Neuron (in vitro differentiated cells): Measurements from ENCODE around the gene OR5K4.
"Not testable (repeated sequence)": the region's sequence is repeated elsewhere in the genome, so short reads cannot be mapped to it uniquely, and the experiment has no call there.

Experiments
- H2AFZ ChIP-seq: one replicate; pipeline ENCODE4 v1.6.1; 2013; ENCODE audit warnings: low read depth, mild to moderate bottlenecking, inconsistent platforms, low read length, moderate library complexity
- H3K27me3 ChIP-seq: one replicate; pipeline ENCODE4 v1.6.1; 2013; ENCODE audit warnings: low read length; ENCODE audit not compliant: insufficient read depth
- H3K36me3 ChIP-seq: one replicate; pipeline ENCODE4 v1.6.1; 2013; ENCODE audit warnings: low read length; ENCODE audit not compliant: insufficient read depth
- H3K4me1 ChIP-seq: one replicate; pipeline ENCODE4 v1.6.1; 2013; ENCODE audit warnings: low read length; ENCODE audit not compliant: insufficient read depth
- H3K4me3 ChIP-seq: 2 replicates; pipeline ENCODE4 v1.5.1; 2013; ENCODE audit warnings: mild to moderate bottlenecking, low read length, moderate library complexity
- H3K9me3 ChIP-seq: one replicate; pipeline ENCODE4 v1.6.1; 2013; ENCODE audit warnings: low read length

The OR5K4 gene

DNA sequence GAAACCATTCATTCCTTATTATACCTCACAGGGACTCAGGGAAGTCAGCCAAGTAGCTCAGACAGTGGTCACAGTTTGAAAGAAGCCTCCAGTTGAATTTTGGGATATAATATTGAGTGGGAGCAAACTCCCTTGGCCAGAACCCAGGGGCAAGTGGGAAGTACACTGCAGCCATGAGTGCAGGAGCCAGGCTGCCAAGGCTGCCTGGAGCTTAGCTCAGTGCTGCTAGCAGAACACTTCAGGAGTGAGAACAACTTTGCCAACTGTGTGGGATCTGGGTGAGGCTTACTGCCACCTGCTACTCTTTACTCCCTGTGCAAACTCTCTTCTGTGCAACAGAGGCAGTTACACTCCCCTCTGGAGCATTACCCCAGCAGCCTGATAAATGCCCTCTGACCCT is 41.4 kb downstream of the OR5K4 start:
- H3K9me3 ChIP-seq: no peaks in the 10 kb centered on the region
- no peak overlapping the region for H2AFZ ChIP-seq
- no peak overlapping the region for H3K4me3 ChIP-seq
- no peaks in the 10 kb centered on the region for H3K36me3 ChIP-seq
- no peaks in the 10 kb centered on the region for H3K27me3 ChIP-seq
- no peaks in the 10 kb centered on the region for H3K4me1 ChIP-seq

DNA sequence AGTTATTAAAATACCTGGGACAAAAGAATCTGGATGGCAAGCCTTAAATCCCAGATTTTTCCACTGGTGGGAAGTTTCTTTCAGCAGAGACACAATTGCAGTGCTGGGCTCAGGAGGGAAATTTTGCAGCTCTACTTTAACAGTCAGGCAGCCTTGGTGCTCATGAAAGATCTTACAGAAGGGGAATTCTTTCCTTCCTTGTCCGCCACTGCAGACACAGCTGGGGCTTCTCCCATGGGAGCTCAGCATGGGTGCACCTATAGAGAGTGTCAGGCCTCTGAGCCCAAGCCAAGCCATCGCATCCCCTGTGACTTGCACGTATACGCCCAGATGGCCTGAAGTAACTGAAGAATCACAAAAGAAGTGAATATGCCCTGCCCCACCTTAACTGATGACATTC is 42.8 kb downstream of the OR5K4 start:
- H2AFZ ChIP-seq, H3K4me3 ChIP-seq, H3K36me3 ChIP-seq, H3K9me3 ChIP-seq, H3K4me1 ChIP-seq, H3K27me3 ChIP-seq: not testable (repeated sequence)

DNA sequence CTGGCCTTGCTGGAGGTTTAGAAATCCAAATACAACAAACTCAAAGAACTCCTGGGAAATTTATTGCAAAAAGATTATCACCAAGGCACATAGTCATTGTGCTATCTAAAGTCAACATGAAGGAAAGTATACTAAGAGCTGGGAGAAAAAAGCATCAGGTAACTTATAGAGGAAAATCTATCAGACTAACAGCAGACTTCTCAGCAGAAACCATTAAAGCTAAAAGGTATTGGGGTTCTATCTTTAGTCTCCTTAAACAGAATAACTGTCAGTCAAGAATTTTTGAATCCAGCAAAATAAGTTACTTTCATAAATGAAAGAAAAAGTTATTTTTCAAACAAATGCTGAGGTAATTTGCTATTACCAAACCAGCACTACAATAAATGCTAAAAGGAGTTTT is 44.9 kb downstream of the OR5K4 start:
- no peaks in the 10 kb centered on the region for H3K9me3 ChIP-seq
- no peak overlapping the region for H2AFZ ChIP-seq

DNA sequence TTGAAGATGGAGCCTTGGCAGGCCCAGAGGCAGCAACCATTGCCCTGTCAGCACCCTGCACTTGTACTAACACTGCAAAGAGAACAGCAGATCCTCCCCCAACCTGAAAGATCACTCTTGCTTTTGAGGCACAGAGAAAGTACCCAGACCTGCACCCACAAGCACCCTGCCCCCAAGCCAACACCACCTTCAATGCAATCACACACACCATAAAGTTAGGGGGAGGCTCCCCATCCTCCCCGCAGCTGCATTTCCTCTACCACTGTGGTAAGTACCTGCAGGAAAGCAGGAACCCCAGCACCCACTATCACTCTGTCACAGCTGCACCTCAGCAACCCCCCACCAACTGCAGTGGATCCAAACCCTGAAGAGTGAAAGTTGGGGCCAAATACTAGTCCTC is 48.9 kb downstream of the OR5K4 start:
- H3K9me3 ChIP-seq: no peaks in the 10 kb centered on the region
- H3K4me1 ChIP-seq: no peaks in the 10 kb centered on the region
- no peak overlapping the region for H2AFZ ChIP-seq
- no peak overlapping the region for H3K4me3 ChIP-seq
- no peaks in the 10 kb centered on the region for H3K36me3 ChIP-seq
- no peaks in the 10 kb centered on the region for H3K27me3 ChIP-seq

More for the DNA sequence above, 44.9 kb downstream of the OR5K4 start:
- Histone ChIP-seq H3K27me3 (no peaks in the 10 kb centered on the region), H3K4me3 (no peak overlapping the region), H3K36me3 (no peaks in the 10 kb centered on the region), H3K4me1 (no peaks in the 10 kb centered on the region)

DNA sequence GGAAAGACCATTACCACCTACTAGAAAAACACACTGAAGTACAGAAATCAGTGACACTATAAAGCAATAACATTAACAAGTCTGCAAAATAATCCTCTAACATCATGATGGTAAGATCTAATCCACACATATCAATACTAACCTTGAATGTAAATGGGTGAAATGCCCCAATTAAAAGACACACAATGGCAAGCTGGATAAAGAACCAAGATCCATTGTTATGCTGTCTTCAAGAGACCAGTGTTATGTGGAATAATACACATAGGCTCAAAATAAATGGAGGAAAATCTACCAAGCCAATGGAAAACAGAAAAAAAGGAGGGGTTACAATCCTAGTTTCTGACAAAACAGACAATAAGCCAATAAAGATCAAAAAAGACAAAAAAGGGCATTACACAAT is 50.4 kb downstream of the OR5K4 start:
- H3K4me3 ChIP-seq: no peak overlapping the region
- no peak overlapping the region for H2AFZ ChIP-seq
- H3K4me1 ChIP-seq: no peaks in the 10 kb centered on the region
- no peaks in the 10 kb centered on the region for H3K9me3 ChIP-seq
- H3K27me3 ChIP-seq: no peaks in the 10 kb centered on the region
- no peaks in the 10 kb centered on the region for H3K36me3 ChIP-seq
